GM18861 (cell line): ENCODE data around the gene SYNJ2.

Source experiments
- ATAC-seq: cut with Tn5 transposase; IDR thresholded peaks from one replicate; pipeline ENCODE4 v1.9.1; 2021; ENCODE audit not compliant: unreplicated experiment

SYNJ2 gene

GRCh38 chr6:157996201-157996712 lies 14.6 kb downstream of the SYNJ2 start:
- ATAC-seq = no peak

- ATAC-seq = no peak
These were observed 15.4 kb downstream of the SYNJ2 start for GRCh38 chr6:157996918-157997702.

- ATAC-seq = no peak
These were observed 16.4 kb downstream of the SYNJ2 start for GRCh38 chr6:157997893-157998608.

DNA sequence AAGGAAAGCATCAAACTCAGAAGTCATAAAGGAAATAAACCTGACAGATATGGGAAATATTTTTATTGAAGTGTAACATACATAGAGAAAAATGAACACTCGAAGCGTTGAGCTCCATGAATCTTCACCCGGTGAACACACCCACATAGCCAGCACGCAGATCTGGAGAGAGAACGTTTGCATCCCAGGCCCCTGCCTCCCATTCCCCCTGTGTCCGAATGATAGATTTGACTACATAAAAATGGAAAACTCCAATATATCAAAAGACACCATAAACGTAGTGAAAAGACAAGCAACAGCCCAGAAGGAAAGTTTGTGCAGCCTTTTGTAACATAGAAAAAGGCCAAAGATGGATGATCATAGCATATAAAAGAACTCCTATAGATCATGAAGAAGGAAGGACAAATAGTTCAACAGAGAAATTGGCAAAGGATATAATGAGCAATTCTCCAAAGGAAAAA lies 17.1 kb downstream of the SYNJ2 start:
- ATAC-seq = no peak

DNA sequence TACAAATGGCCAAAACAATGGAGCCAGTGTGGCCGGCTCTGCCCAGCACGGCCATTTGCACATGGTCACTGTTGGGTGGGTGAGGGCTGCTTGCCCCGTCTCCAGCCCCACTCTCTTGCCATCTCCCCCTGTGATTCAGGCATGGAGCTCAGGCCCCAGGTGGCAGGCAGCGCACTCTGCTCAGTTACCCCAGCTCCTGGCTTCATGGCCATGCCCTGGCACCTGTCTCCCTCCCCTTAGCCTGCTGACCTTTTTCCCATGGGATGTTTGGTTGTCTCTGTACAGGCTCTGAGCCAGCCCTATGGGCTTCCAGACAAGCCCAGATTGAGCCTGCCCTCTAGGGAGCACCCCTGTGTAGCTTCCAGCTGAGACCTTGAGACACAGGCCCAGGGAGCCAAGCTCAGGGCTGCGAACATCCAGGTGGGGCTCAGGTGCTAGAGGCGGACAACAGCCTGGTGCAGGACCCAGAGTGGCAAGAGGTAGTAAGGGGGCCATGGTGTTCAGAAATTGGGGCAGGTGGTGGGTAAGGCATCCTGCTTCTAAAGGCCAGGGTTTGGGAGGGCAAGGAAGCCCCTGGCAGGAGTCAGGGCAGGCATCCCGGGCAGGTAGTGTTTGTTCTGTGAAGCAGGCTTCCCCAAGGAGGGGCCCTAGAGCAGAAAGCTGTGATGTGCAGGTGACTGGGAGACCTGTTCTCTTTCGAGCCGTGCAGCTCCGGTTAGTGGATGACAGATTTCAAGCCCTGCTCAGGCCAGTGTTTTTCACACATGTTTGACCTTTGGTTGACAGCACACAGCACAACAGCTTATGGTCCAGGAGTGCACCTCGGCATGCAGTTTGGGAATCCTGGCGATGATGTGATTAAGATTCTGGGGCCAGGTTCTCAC lies 17.7 kb downstream of the SYNJ2 start:
- no peak for ATAC-seq

DNA sequence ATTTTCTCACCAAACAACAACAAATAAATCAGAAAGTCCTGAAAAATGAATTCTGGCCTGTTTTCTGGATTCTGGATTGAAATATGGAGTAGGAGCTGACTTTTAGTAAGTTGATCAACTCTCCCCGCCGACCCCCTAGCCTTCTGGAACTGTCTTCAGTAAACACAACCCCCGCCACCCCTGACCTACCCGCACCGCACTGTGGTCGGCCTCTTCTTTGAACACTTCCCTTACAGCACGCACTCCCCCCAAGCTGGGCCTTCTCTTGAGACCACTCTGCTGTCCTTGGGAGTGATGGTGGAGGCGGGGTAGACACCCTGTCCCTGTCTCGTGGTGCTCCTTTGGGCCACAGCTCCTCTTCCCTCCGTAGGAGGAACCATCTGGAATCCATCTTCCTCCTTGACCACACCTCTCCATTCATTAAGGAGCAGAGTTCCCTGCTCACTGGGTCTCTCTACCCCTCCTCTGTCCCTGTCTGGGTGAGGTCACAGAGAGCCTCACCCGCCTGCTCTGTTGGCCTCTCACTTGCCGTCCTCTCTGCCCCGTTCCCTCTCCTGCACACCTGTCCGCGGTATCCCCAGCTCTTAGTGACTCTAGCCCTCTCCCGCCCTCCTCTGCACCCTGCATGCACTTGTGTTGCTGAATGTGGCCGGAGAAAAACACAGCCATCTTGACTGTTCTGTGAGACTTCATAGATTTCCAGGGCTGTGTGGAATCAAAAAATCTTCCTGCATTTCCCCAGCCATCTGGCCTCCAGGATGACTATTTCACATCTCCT lies 19.1 kb downstream of the SYNJ2 start:
- no peak for ATAC-seq

DNA sequence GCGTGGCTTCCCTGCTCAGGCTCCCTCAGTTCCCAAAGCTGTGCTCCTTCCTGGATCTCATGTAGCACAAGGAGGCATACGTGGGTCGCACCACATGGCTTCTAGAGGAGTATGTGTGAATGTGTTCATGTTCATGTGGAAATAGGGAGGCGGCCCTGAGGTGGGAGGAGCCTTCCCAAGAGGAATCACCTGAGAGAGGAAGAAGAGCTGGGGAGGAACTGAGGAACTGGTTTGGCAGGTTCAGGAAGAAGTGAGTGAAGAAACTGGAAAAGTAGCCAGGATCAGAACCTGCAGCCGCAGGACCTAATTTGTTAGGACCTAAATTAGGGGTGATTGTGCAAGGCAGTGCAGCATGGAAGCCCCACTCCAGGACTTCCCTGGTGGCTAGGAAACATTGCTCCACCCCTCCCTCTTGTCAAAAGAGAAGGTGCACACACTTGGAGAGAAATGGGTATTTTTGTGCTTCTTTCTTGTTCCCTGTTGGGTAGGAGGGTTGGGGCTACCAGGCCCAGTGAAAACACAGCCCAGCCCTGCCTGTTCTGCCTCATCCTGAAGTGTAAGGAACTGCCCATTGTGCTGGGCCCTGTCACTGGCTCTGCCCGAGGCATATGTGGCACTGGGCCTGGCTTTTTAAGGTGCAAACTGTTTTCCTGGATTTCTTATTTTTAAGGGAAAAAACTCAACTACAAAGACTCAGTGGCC lies 20.7 kb downstream of the SYNJ2 start:
- ATAC-seq = no peak

DNA sequence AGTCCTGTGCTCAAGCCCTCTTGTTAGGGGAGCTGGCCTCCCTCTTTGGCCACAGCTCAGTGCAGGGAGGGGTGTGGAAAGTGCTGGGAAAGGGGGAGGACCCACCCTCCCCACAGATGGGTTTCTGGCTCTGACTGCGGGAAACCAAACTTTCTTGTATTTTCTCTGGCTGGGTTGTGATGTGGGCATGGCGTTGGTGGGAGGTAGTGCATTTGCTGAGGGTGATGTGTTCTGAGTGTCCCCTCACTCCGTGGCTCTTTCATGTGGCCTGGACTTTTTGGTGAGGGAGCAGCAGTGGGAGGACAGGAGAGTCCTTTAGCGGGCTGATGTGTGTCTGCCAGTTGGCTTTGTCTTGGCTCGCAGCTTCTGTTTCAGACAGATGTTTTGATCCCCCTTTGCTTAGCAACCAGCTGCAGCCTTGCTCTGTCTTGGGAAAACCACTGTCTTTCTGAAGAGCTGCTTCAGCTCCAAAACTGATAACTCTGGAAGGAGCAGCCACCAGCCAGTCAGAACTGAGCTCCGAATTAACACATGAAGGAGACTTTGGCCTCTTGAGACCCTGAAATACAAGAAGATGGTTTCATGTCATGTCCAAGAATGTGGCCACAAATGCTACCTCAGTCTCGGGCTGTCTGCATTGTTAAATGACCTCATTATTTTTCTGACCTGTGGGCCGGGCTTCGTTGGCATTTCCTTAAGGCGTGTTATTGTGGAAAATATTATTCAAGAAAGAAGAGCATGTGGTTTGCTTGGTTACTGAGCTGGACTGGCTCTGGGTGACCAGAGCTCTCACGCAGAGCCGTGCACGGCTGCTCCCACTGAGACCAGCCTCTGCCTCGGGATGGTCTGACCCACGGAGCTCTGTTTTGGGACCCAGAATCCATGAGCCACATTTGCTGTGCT lies 21.5 kb downstream of the SYNJ2 start:
- no peak for ATAC-seq

- ATAC-seq = no peak
These were observed 22.4 kb downstream of the SYNJ2 start for GRCh38 chr6:158003910-158004700.

- no peak for ATAC-seq
These were observed 23.0 kb downstream of the SYNJ2 start for GRCh38 chr6:158004701-158005095.

DNA sequence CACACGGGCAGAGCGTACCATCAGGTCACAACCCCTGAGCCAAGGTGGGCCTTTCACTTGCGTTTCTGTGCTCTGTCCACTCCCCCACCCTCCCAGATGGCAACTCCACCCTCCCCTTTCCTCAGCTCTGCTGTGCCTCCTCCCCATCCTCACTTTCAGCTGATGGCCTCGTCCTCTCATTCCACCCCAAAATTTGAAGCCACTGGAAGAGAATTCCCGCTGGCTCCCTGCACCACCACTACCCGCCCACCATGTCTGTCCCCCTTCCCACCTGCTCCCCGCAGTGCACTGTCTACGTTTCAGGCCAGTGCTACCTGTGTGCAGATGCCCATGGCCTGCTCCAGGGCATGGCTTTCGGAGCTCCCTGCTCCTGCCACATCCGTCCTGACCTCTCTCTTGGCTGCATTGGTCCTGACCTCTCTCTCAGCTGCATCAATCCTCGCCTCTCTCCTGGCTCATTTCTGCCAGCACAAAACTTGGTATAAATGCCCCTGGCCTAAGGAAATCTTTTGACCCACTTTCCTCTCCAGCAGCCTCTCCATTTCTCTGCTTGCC lies 24.0 kb downstream of the SYNJ2 start:
- ATAC-seq = no peak

DNA sequence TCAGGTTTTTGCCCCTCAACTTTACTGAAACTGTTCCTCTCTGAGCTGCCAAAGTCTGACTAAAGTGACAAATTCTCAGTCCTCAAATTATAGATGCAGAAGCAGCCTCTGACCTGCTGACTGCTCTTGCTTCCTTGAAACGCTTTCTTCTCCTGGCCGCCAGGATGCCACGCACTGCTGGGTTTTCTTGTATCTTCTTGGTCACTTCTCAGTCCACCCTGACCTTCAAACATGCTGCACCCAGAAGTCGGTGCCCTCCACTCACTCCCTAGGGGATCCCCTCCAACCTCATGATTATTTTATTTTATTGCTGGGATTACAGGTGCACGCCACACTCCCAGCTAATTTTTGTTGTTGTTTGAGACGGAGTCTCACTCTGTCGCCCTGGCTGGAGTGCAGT lies 24.7 kb downstream of the SYNJ2 start:
- no peak for ATAC-seq

DNA sequence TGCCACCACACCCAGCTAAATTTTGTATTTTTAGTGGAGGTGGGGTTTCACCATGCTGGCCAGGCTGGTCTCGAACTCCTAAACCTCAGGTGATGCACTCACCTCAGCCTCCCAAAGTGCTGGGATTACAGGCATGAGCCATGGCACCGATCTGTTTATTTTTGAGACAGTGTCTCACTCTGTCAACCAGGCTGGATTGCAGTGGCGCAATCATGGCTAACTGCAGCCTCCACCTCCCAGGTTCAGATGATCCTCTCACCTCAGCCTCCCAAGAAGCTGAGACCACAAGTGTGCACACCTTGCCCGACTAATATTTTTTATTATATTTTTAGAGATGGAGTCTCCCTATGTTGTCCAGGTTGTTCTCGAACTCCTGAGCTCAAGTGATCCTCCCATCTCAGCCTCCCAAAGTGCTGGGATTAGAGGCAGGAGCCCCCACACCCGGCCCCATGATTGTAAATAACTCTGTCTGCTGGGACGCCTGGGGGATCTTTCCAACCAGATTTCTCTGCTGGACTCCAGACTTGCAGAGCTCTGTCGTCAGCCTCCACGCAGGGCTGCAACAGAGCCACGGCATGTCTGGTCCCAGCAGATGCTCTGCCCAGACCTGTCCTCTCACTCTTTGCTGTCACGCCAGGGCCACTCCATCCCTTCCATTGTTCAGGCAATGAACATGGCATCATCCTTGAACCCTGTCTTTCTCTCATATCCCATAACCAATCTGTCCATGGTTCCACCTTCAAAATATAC lies 25.3 kb downstream of the SYNJ2 start:
- no peak for ATAC-seq

DNA sequence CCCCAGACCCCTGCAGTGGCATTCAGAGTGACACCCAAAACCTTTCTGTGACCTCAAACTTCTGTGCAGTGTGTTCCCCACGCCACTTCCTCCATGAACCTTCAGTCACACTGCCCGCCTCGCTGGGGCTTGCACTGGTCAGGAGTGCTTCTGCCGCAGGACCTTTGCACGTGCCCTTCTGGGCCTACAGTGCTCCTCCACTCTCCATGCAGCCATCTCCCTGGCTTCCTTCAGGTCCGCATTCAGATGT lies 27.1 kb downstream of the SYNJ2 start:
- no peak for ATAC-seq

DNA sequence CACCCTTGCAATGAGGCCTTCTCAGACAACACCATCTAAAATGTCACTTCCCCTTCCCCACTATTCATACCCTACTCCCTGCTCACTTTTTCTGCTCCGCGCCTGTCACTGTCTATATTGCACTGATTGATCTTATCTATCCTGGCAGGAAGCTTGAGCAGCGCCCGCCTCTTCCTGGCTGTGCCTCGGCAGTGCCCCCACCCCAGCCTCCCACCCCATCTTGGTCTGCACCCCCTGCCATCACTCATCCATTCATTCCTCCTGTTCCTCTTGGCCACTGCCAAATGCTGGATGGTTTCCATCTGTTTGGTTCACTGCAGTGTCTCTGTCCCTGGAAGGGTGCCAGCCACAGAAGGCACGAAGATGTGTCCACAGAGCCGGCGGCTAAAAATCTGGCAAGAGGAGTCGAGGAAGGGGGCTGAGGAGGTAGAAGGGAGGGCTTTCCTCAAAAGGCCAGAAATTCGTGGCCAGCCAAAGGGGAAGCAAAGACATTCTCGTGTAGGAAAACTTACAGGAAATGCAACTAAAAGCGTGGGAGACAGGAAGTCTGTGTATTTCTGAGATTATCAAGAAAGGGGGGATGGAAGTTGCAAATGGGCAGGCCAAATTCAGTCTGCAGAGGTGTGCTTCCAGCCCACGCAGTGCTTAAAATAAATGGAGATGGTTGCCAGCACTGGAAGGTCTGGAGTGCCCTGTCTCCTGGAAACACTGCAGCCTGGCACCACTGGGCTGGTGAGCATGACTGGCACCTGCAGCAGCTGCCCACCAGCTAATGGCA lies 27.6 kb downstream of the SYNJ2 start:
- no peak for ATAC-seq

DNA sequence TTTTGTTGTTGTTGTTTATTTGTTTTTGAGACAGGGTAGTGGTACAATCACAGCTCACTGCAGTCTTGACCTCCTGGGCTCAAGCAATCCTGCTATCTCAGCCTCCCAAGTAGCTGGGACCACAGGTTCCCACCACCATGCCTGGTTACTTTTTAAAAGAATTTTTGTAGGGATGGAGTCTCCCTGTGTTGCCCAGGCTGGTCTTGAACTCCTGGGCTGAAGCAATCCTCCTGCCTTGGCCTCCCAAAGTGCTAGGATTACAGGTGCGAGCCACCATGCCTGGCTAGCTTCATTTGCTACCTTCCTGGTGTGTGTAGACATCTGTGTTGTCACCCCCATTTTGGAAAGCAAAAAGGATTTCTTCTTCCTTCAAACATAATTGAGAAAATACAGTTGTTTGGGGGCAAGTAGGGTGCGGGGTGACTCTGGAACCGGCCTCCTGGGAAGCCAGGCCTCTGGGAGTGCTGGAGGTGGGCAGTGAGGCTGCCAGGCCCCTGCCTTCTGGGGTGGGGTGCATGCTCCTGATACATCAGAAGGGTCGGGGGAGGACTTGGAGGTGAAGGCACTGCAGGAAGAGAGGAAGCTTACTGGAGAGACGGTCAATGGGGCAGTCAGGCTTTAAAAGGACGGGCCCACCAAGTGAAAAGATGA lies 28.4 kb downstream of the SYNJ2 start:
- ATAC-seq = no peak
